PC-9 (cell line): Measurements from ENCODE around the gene EMP2.

Experiments used
- EZH2 ChIP-seq: fragments of 200-600 bp; sonication (generic); IDR thresholded peaks from 2 replicates; pipeline ENCODE4 v1.8.0; 2017; ENCODE audit warnings: antibody characterized with exemption, low read depth
- TF ChIP-seq, protein P1 (sequence below): fragments of 200-600 bp; sonication (generic); conservative IDR thresholded peaks from 2 replicates; pipeline ENCODE4 v1.6.1; 2017; ENCODE audit warnings: mixed run types, antibody characterized with exemption, mild to moderate bottlenecking, moderate library complexity

DNA sequence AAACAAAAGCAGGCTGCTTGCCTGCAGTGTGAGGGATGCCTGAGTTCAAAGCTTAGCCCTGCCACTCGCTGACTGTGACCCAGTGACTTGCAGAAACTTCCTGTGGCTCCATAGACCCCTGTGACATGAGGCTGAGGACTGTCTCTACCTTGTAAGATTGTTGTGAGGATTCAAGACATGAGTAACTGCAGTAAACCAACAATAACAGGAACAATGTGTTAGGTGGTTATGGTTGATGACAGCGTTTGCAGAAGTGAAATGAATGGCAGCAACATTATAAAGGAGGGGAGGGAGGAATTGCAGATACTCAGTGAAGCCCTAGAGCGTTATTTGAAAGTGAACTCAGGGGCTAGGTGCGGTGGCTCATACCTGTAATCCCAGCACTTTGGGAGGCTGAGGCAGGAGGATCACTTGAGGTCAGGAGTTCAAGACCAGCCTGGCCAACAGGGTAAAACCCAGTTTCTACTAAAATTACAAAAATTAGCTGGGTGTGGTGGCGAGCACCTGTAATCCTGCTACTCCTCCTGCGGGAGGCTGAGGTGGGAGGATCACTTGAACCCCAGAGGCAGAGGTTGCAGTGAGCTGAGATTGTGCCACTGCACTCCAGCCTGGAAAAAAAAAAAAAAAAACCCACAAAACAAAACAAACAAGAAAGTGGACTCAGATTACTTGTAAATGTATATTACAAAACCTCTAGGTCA lies 33.5 kb upstream of the EMP2 start:
- TF ChIP-seq, protein P1, sequence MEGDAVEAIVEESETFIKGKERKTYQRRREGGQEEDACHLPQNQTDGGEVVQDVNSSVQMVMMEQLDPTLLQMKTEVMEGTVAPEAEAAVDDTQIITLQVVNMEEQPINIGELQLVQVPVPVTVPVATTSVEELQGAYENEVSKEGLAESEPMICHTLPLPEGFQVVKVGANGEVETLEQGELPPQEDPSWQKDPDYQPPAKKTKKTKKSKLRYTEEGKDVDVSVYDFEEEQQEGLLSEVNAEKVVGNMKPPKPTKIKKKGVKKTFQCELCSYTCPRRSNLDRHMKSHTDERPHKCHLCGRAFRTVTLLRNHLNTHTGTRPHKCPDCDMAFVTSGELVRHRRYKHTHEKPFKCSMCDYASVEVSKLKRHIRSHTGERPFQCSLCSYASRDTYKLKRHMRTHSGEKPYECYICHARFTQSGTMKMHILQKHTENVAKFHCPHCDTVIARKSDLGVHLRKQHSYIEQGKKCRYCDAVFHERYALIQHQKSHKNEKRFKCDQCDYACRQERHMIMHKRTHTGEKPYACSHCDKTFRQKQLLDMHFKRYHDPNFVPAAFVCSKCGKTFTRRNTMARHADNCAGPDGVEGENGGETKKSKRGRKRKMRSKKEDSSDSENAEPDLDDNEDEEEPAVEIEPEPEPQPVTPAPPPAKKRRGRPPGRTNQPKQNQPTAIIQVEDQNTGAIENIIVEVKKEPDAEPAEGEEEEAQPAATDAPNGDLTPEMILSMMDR: no peak
- no peak for TF ChIP-seq EZH2
